Stimulated activated CD8-positive, alpha-beta memory T cell treated with anti-CD3 and anti-CD28 coated beads, Interleukin-15, amount 100 ng/mL, for 1 hour (primary cell): Measurements from ENCODE around the gene FKBP11.
A peak's percentile ranks its signal among the peaks of the same experiment; 100 is the strongest.
"Not testable (repeated sequence)": the region's sequence is repeated elsewhere in the genome, so short reads cannot be mapped to it uniquely, and the experiment has no call there.

Experiments
- DNase-seq: peaks from one replicate; pipeline ENCODE4 v3.0.0-alpha.2; 2020; ENCODE audit warnings: low read depth

Gene FKBP11

DNA sequence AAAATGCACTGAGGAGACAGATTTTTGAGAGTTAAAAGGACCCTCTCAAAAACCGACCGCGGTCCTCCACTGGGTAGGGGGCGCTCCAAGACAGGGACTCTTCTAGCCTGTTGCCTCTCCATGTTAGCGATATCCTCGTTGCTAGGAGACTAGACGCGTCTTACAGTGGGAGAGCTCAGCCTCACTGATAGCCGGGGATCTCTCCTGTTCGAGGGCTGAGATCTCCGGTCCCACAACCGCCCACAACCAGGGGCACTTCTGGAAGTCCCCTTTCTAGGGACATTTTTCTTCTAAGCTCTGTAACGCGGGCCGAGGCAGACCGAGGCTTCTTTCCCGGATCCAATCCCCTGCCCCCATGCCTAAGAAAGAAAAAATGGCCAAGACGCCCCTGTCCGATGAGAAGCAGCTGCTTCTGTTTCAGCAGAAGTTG lies 21.3 kb downstream of the FKBP11 start:
- DNase-seq, result peak; percentile 74

DNA sequence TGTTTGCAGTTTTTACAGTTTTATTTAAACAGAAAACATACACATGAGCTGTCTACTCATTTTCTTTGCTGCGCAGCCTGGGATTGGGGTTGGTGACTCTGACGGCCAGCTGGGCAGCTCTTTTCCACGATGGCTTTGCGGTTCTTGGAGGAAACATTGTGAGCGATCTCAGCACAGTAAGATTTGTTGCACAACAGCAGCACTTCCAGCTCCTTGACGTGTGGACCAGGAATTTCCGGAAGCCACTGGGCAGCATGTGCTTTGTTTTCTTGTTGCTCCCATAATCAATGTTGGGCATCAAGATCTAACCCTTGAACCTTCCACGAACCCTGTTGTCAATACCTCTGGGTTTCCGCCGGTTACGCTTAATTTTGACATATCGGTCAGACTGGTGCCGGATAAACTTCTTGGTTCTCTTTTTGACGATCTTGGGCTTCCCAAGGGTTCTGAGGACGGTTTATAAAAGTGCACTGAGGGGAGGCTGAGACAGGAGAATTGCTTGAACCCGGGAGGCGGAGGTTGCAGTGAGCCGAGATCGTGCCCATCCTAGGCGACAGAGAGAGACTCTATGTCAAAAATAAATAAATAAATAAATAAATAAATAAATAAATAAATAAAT lies 21.8 kb downstream of the FKBP11 start:
- DNase-seq, result no peak

DNA sequence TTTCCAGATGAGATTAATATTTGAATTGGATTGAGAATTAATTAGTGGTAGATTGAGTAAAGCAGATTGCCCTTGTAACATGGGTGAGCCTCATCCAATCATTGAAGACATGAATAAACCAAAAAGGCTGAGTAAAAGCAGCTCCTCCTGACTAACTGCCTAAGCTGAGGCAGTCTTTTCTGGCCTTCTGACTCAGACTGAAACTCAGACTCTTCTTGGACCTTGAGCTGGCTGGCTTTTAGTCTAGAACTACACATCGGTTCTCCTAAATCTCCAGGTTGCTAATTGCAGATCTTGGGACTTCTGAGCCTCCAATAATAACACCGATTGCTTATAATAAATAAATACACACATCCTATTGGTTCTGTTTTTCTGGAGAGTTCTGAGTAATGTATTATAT lies 24.0 kb downstream of the FKBP11 start:
- DNase-seq, result no peak

DNA sequence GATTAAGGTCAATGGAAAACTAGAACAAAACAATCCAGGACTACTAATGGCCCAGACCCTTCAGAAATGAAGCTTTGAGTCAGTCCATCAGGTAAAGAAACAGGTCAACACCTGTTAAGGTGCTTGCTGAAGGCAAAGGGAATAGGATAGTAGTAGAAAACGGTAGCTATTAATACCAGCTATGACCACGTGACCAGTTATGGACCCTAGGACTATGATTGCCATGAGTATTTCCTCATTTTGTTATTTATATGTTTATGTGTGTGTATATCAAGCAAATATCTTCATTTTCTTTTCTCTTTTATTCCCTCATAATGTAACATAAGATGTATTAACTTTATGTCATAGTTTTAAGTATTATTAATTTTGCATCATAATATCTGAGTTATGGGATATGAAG lies 25.6 kb downstream of the FKBP11 start:
- DNase-seq, result no peak

DNA sequence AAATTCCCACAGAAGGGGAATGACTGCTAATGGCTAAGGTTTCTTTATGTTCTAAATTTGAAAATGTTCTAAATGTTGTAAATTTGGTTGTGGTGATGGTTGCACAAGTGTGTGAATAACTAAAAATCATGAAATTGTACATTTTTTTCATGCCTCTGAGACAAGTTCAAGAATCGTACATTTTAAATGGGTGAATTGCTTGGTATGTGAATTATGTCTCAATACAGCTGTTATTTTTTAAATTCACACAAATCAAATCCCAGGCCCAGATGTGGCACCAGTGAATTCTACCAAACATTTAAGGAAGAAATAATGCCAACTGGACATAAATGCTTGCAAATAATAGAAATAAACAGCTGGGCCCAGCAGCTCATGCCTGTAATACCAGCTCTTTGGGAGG lies 31.0 kb downstream of the FKBP11 start:
- DNase-seq, result no peak

DNA sequence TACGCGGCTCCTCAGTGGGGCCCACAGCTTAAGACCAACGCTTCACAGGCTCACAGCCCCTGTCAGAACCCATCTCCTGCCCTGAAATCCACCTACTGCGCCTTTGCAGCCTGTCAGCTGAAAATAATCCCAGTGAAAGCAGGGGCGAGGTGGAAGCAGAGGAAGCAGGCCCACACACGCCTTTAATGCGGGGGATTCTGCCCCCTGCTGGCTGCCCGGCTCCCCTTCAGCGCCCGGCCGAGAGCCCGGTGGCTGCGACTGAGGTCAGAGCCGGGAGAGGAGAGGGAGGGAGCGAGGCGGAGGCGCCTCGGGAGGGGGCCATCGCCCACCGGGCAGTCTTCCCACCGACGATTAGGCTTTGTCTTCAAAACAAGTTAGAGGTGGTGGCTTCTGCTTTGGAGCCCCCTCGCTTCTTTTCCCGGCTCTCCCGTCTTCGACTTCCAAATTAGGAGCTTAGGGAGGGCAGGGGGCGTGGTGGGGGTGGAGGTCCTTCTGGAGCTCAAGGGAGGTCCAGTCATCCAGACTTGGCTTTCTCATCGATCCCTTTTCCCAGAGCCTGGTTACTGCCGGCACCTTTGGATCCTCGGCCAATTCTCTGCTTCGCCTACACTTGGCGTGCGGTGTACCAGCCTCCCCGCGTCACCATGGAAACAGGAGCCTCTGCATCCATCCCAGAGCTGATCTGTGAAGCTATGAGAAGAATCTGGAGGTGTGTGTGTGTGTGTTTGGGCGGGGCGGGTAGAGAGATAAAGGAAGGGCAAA lies 34.5 kb downstream of the FKBP11 start:
- peak; percentile 51 for DNase-seq

DNA sequence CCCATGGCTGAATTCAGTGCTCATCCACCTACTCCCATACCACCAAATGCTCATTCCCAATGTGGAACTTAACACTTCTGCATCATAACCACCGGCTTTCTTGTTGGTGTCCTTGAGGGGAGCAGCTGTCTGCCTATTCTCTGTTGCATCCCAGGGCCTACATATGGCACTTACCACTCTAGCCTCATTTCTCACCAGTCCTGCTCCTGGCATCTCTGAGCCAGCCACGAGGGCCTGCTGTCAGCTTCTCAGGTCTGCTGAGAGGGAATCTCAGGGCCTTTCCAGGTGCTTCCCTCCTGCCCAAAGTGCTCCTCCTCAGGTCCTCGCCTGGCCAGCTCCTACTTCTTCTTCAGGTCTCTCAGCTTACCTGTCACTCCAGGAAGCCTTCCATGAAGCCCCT lies 35.6 kb downstream of the FKBP11 start:
- no peak for DNase-seq

DNA sequence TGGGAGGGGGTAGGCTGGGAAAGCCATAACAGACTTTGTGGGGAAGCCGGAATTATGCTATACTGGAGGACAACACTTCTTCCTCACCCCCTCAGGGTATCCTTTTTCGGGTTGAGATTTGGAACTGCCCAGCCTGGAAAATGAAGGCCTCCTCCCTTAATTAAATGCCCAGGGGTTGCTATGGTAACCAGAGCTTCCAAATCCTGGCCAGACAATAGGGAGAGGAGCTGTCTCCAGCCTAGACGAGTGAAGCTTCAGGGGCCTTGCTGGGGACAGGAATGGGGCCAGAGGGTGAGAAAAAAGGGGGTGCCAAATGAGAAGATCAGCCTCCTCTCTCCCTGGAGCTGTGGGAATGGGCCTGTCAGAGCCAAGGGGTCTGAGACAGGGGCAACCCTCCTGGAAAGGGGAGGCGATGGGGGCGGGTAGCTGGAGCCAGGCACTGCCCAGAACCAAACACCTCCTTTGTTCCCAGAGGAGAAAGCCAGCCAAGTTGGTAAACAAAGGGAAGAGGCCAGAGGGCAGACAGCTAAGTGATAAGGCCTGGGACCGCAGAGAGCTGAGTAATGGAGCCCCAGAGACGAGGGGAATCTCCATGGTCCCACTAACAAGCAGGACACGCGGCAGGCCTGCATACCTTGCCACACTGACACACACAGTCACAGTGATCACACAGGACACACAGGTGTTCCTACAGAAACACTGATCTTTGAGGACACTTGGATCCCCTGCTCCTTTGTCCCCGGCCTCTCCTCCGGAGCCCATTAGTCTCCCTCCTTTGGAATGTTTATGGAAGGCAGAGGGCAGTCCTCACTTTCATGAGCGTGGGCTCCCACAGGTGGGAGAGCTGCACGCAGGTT lies 41.8 kb downstream of the FKBP11 start:
- DNase-seq, result no peak

DNA sequence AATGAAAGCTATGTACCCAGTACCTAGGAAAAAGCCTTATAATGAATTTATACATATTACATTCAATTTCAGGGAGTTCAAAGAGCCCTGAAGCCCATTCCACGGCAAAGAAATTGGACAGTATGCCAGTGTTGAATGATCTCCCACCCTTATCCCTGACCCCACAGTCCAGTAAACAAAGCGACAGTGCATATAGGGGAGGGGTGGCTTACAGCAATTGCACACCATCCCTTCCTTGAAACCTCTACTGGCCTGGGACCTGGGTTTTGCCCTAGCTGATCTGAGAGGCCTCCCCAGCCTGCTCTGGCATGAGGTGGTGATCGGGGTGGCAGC lies 42.4 kb downstream of the FKBP11 start:
- DNase-seq, result no peak

DNA sequence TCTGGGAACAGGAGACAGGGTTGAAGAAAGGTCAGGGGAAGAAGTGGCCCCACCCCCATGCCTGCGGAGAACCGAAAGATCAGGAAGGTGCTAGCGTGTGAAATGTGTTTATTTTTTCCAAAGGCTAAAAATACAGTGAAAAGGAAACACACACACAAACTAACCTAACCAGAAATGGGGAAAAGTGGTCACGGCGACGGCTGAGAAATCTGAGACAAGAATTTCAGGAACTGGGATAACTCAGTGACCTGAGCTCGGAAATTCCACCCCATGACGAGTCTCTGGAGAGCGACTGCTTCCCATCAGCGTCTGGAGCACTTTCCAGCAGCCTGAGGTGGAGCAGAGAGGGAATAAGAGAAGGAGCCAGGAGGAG lies 43.0 kb downstream of the FKBP11 start:
- DNase-seq, result no peak

DNA sequence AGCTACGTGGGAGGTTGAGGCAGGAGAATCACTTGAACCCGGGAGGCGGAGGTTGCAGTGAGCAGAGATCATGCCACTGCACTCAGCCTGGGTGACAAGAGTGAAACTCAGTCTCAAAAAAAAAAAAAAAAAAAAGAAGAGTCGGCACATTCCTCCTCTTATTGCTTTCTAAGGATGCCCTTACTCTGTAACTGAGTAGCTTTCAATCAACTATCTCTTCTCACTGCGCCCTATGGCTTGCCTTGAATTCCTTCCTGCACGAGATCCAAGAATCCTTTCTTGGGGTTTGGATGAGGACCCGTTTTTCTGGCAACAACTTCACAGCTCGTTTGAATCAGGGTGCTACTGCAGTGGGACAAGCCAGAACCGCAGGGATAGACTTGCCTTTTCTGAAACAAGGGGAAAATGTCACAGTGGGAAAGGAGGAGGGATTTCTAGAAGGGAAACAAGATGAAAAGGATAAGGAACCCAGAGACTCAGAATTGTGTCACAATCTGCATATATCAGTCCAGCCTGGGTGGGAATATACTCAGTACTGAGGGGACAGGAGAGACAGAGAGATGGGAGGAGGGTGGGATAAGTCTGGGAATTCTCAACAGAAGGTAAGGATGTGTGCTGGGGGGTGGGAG lies 43.5 kb downstream of the FKBP11 start:
- no peak for DNase-seq

DNA sequence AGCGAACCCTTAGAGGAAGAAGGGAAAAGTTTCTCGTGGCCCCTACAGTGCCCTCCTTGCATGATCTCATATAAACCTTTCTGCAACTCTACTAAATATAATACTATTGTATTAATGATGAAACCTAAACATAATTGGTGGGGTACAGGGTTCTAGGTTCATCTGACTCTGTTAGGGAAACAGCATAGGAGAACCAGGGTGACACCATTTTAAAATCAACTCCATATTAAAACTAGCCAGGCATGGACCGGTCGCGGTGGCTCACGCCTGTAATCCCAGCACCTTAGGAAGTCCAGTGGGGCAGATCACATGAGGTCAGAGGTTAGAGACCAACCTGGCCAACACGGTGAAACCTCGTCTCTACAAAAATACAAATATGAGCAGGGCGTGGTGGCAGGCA lies 44.6 kb downstream of the FKBP11 start:
- no peak for DNase-seq

DNA sequence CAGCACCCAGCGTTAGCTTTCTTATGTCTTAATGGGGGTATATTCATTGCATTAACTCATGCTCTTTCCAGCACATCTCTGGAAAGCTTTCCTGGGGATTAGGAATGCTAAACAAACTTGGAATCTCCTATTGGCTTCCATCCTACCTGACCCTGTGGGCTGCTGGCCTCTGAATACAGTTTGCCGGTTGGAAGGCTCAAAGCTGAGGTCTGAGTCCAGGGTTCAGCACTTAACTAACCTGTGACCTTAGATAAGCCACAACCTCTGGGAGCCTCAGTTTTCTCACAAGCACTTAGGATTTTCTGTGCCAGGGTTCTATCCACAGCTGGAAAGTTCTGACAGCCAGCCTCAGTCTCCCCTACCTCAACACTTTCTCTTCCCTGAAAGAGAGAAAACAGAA lies 46.7 kb downstream of the FKBP11 start:
- DNase-seq, result no peak

DNA sequence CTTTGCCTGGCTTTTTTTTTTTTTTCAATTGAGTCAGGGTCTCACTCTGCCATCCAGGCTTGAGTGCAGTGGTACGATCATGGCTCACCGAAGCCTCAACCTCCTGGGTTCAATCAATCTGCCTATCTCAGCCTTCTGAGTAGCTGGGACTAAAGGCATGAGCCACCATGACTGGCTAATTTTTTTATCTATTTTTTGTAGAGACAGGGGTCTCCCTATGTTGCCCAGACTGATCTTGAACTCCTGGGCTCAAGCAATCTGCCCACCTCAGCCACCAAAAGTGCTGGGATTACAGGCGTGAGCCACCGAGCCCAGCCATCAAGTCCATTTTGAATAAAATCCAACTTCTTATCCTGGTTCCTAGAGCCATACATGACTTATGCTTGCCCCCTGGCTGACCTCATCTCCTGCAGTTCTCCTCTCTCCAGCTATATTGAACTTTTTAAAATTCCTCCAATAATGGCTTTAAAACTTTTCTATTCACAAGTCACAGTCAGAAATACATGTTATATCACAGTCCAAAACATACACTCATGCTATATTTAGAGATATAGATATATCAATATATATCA lies 49.3 kb downstream of the FKBP11 start:
- no peak for DNase-seq

DNA sequence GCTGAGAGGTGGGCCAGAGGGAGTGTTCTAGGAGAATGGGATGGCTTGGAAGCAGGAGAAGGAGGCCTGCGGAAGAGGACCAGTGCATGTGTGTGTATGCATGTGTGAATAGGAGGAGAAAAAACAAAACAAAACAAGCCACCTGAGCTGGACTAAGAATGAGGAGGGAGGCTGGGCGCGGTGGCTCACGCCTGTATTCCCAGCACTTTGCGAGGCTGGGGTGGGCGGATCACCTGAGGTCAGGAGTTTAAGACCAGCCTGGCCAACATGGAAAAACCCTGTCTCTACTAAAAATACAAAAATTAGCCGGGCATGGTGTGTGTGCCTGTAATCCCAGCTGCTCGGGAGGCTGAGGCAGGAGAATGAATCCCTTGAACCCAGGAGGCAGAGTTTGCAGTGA lies 51.8 kb downstream of the FKBP11 start:
- not testable (repeated sequence) for DNase-seq

DNA sequence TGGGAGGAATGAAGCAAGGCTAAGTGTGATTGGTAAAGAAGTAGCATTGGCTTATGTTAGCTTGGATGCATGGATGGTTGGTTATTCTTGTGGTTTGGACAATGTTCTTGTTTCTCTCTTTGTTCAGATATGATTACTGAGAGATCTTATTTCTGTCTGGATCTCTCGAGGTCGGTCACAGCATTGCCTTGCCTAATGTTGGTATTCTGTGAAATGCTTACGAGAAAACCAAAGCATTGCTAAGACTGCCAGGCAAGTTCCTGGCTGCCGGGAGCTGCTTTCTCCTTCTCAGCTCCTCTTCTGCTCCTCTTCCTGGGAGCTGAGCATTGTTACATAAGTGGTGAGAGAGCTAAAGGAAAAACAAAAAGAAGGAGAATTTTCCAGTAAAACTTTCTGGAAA lies 52.2 kb downstream of the FKBP11 start:
- DNase-seq, result no peak
